Measurements from ENCODE around the gene PDE9A. TPM values are rescaled to one million over a fixed set of nuclear protein-coding genes. Genes with fewer than 3 reads are reported as not detected.

The PDE9A gene
- total and polyA plus RNA-seq, 10 donors: 7.9 to 45.5 (median 23.8) TPM

DNA sequence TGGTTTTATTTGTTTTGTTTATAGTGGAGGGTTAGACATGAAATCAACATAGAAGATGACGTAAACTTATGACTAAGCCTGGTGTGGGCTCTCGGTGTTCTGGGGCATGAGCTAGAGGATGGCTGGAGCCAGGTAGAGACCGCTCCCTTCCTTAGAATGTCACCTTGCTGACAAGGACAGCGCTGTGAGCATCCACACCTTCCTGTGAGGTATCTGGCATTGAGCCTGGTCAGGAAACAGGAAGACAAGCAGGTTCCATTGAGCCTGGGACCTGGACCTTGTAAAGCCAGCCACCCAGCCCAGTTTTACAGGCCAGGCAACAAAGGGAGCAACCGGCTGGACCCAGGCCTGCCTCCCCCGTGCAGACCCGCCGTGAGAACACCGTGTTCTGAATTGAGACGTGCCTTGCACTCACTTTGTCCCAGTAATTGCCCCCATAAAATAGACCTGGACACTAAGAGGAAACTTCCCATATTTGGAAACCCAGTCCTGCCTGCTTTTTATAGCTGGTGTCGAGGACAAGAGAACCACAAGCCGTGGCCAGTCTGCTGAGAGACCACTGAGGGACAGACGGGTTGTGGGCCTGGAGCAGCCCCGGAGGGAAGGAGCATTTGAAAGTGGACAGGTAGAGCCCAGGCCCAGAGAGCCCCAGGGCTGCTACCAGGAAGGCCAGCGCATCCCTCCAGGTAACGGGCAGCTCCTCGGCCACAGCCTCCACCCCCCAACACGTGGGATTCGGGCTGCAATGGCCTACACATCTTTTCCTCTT lies 78.0 kb downstream of the PDE9A start:
- Histone ChIP-seq H3K27ac (no peak overlapping the region), H3K9me3 (peaks cover 0 to 5% (median 0%) of the 10 kb centered on the region in 8 donors), H3K4me3 (no peak overlapping the region), H3K27me3 (replicated peaks in 1 of 7) (no peaks in the 10 kb centered on the region), H3K4me1 (peaks cover 0 to 24% (median 12%) of the 10 kb centered on the region in 6 donors), H3K36me3 (peaks cover 0 to 21% (median 3%) of the 10 kb centered on the region in 6 donors)
- TF ChIP-seq POLR2A (IDR thresholded peaks at IDR 0.05) (no peak), POLR2AphosphoS5 (IDR thresholded peaks at IDR 0.05) (no peak)
- TF ChIP-seq, protein P1, sequence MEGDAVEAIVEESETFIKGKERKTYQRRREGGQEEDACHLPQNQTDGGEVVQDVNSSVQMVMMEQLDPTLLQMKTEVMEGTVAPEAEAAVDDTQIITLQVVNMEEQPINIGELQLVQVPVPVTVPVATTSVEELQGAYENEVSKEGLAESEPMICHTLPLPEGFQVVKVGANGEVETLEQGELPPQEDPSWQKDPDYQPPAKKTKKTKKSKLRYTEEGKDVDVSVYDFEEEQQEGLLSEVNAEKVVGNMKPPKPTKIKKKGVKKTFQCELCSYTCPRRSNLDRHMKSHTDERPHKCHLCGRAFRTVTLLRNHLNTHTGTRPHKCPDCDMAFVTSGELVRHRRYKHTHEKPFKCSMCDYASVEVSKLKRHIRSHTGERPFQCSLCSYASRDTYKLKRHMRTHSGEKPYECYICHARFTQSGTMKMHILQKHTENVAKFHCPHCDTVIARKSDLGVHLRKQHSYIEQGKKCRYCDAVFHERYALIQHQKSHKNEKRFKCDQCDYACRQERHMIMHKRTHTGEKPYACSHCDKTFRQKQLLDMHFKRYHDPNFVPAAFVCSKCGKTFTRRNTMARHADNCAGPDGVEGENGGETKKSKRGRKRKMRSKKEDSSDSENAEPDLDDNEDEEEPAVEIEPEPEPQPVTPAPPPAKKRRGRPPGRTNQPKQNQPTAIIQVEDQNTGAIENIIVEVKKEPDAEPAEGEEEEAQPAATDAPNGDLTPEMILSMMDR (IDR thresholded peaks at IDR 0.05 in 8 of 11, conservative IDR thresholded peaks at IDR 0.05 in 3 of 11): no peak
- WGBS, 5 donors: 83 to 88% (median 85%) methylated on average over 19 of the region's 19 CpGs
- intact Hi-C loops (cut with DNase I; ENCODE audit: low total_unique reads): no loop called here
- no peak for DNase-seq

- H3K27me3 ChIP-seq (replicated peaks in 1 of 7): no peaks in the 10 kb centered on the region
- H3K27ac ChIP-seq: no peak overlapping the region
- no peak overlapping the region for H3K4me3 ChIP-seq
- TF ChIP-seq, protein P1 (IDR thresholded peaks at IDR 0.05 in 8 of 11, conservative IDR thresholded peaks at IDR 0.05 in 3 of 11): no peak
- TF ChIP-seq POLR2AphosphoS5 (IDR thresholded peaks at IDR 0.05): no peak
- peaks cover 0 to 5% (median 0%) of the 10 kb centered on the region in 8 donors for H3K9me3 ChIP-seq
- peaks cover 0 to 26% (median 14%) of the 10 kb centered on the region in 6 donors for H3K4me1 ChIP-seq
- intact Hi-C loops (cut with DNase I; ENCODE audit: low total_unique reads): no loop called here
- peaks cover 0 to 21% (median 3%) of the 10 kb centered on the region in 6 donors for H3K36me3 ChIP-seq
- DNase-seq: no peak
- 92 to 98% (median 94%) methylated on average over 12 of the region's 12 CpGs for WGBS, 5 donors
These were observed 78.6 kb downstream of the PDE9A start for GRCh38 chr21:42732033-42732410.

GRCh38 chr21:42733037-42733627 lies 79.7 kb downstream of the PDE9A start:
- Histone ChIP-seq H3K27me3 (replicated peaks in 1 of 7) (no peaks in the 10 kb centered on the region), H3K36me3 (peaks cover 0 to 21% (median 3%) of the 10 kb centered on the region in 6 donors), H3K27ac (peak overlapping the region in 3 of 8 donors; percentile 11 to 24 (median 19)), H3K4me3 (no peak overlapping the region), H3K9me3 (peaks cover 0 to 5% (median 0%) of the 10 kb centered on the region in 8 donors), H3K4me1 (peaks cover 5 to 38% (median 25%) of the 10 kb centered on the region in 6 donors)
- TF ChIP-seq, protein P1 (IDR thresholded peaks at IDR 0.05 in 8 of 11, conservative IDR thresholded peaks at IDR 0.05 in 3 of 11): no peak
- TF ChIP-seq POLR2A (IDR thresholded peaks at IDR 0.05): no peak
- TF ChIP-seq POLR2AphosphoS5 (IDR thresholded peaks at IDR 0.05): no peak
- intact Hi-C loops (cut with DNase I; ENCODE audit: low total_unique reads): no loop called here
- DNase-seq: no peak
- WGBS, 5 donors: 60 to 78% (median 64%) methylated on average over 7 of the region's 7 CpGs

- peaks cover 0 to 21% (median 3%) of the 10 kb centered on the region in 6 donors for H3K36me3 ChIP-seq
- H3K4me3 ChIP-seq: no peak overlapping the region
- DNase-seq: no peak
- 84 to 97% (median 94%) methylated on average over 5 to 7 of the region's 7 CpGs for WGBS, 5 donors
- H3K9me3 ChIP-seq: peaks cover 0 to 5% (median 0%) of the 10 kb centered on the region in 8 donors
- intact Hi-C loops (cut with DNase I; ENCODE audit: low total_unique reads): no loop called here
- H3K27ac ChIP-seq: peak overlapping the region in 1 of 8 donors; percentile 50
- no peaks in the 10 kb centered on the region for H3K27me3 ChIP-seq (replicated peaks in 1 of 7)
- TF ChIP-seq POLR2A (IDR thresholded peaks at IDR 0.05) (no peak), POLR2AphosphoS5 (IDR thresholded peaks at IDR 0.05) (no peak)
- TF ChIP-seq, protein P1 (IDR thresholded peaks at IDR 0.05 in 8 of 11, conservative IDR thresholded peaks at IDR 0.05 in 3 of 11): no peak
- H3K4me1 ChIP-seq: peaks cover 6 to 45% (median 33%) of the 10 kb centered on the region in 6 donors
These were observed 80.5 kb downstream of the PDE9A start for GRCh38 chr21:42733874-42734273.

Measured in spleen (tissue), 11 donors.